Stimulated activated CD4-positive, alpha-beta T cell treated with anti-CD3 and anti-CD28 coated beads, Interleukin-4, amount 100 ng/mL, for 24 hours (primary cell): ENCODE results near the gene XDH.

Experiments
- DNase-seq: peaks from one replicate; pipeline ENCODE4 v3.0.0-alpha.2; 2020

XDH gene

GRCh38 chr2:31363956-31364750, 50.4 kb downstream of the XDH start:
- no peak for DNase-seq

DNA sequence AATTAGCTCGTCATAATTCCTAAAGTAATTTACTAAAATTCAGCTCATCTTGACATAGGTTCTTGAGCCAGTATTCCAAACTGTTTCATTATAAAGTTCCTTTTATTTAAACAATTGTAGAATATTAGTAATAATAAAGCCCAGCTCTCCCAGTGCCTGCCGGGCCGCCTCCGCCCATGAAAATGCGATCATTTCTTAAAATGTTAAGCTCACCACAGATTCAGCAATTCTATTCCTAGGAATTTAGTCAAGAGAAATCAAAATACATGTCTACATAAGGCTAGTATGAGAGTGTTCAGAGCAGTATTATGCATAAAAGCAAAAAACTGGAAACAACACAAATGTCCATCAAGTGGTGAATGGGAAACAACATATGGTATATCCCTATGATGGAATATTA, 52.0 kb downstream of the XDH start:
- no peak for DNase-seq

- no peak for DNase-seq
Measured at GRCh38 chr2:31359229-31359628, 55.3 kb downstream of the XDH start.

DNA sequence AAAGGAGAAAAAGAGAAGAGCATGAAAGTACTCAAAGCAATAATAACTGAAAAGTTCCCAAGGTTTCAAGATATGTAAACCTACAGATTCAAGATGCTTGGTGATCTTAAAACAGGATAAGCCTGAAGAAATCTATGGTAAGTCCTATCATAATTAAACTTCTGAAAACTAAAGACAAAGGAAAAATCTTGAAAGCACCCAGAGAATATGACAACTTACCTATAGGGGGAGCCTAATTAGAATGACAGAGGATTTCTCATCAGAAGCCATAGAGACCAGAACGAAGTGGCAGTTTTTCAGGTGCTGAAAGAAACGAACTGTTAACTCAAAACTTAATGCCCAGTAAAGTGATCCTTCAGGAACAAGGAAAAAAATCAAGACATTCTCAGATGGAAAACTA, 59.7 kb downstream of the XDH start:
- no peak for DNase-seq

GRCh38 chr2:31353179-31353578, 61.4 kb downstream of the XDH start:
- no peak for DNase-seq

DNA sequence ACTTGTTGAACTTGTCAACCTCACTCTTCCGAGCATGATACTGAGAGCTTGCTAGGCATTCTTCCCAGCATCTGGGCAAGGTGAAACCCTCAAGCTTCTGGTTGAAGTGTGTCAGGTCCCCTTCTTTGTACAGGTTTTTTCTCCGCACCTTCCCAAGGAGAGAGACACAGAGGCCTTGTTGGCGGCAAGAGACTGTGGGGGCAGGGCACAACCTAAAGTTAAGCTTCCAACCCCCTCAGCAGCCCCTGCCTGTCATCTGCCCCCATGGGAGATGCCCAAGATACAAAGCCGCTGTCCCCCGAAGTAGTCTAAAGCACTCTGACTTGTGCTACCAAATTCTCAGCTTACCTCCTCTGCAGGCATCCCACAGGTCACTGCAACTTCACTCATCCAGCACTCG, 64.9 kb downstream of the XDH start:
- DNase-seq = no peak

DNA sequence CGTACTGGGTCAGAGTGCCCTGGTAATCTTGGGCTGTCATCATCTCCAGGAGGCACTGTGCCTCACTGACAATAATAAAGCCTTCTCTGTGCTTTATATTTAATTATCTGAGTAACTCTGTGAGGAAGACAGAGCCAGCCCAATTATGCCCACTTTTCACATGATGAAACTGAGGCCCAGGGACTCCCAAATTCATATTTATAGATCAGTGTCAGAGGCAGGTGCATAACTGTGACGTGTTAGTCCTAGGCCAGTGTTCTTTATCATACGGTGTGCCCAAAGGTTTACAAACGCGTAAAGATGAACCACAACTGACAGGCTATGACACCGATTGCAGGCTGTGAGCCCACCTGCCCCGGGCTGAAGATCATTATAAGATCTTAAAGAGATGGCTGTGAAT, 65.4 kb downstream of the XDH start:
- no peak for DNase-seq

GRCh38 chr2:31348618-31349017, 65.9 kb downstream of the XDH start:
- DNase-seq = no peak

- DNase-seq = no peak
Measured at GRCh38 chr2:31347750-31348149, 66.8 kb downstream of the XDH start.

GRCh38 chr2:31347319-31347718, 67.2 kb downstream of the XDH start:
- DNase-seq = no peak

DNA sequence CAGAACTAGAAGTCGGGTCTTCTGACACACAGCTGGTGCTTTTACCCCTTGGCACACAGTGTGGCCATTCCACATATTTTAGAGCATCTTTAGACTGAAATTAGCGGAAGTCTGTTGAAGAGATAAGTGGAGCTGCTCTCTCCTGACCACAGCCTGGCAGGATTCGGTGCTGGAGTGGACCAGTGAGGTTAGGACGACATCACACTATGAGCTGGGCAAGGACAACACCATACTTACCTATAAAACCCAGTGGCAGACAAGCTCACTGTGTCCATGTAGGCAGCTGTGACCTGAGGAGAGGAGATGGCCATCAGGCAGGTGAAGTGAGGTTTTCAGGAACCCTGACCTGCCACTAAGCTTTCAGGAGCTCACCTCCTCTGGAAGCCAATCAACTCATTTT, 70.1 kb downstream of the XDH start:
- DNase-seq = no peak

DNA sequence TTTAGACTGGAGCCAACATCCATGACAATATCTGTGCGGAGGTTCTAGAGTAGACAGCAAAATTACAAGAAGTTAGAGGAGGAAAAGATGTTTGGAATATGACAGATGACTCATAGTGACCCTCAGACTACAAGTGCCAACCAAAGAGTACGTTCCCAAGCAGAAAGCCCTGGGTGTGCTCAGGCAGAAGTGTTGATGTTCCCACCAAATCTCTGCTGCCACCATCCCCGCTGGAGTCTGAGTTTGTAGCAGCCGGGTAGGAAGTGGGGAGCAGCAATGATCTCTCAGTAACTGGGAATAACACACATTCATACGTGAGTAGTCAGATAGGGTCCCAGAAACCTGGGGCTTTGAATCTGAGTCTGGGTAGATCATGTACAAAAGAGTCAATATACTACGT, 73.2 kb downstream of the XDH start:
- no peak for DNase-seq

GRCh38 chr2:31339696-31340095, 74.8 kb downstream of the XDH start:
- DNase-seq = no peak

- DNase-seq = no peak
Measured at GRCh38 chr2:31337860-31338259, 76.7 kb downstream of the XDH start.

DNA sequence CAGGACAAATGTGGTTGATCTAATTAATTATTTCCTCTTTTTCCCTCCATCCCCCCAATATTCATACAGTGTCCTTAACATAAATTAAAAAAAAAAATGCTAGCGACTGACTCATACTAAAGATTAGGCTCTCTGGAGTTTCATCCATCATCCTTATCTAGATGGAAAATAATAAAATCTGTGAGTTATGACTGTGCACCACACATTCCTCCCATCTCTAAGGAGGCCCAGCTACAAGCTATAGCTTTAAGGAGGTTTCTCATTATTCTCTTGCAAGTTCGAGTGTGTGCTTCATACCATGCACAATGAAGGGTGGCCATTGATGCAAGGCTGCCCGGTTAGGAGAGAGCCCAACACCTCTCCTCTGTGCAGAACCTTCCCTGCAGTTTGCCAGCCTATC, 77.3 kb downstream of the XDH start:
- DNase-seq = no peak

GRCh38 chr2:31335921-31336585, 78.5 kb downstream of the XDH start:
- no peak for DNase-seq

GRCh38 chr2:31334311-31335026, 80.1 kb downstream of the XDH start:
- DNase-seq = no peak

DNA sequence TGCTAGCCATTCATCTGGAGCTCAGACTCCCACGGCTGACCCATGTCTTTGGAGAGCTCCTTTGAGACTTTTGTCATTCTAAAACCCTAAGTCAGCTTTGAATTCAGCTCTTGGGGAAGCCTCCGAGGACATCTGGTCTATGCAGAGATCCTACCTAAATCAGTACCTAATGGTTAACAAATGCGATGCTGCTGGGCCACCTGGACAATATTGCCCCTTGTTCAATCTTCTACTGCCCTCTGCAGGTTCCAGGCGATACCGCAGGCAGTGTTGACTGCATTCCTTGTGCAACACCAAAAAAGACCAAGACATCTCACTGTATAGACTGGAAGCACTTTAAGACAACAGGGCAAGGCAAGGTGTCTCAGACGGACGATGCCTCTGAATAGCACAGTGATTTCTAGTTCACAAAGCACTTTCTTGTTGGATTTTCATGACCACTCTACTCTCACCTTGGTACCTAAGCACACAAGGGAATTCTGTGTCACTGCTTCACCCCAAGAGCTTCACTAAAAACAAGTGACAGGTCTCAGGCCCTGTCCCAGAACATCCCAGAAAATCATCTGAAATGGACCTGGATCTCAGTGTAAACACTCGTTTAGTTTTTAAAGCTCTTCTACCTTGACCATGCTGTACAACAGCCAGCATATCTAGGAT, 80.9 kb downstream of the XDH start:
- DNase-seq = peak; percentile 77

DNA sequence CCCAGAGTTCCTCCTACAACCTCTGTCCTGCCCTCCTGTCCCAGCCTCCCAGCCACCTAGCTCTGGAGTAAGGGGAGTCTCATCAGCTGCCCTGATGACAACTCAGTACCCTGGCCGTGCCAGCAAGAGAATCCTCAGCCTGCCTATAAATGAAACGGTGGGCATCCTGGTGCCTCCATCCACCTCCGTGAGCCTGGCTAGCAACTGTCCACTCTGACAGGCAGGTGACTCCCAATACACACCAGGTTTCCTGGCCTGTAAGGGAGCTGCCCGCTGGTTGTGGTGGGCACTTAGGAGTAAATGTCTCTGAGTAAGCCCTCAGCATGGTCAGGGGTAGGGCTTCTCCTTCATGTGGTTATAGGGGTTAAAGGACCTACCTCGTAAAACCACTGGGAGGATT, 81.5 kb downstream of the XDH start:
- DNase-seq = no peak

- DNase-seq = no peak
Measured at GRCh38 chr2:31332521-31332920, 82.0 kb downstream of the XDH start.

- no peak for DNase-seq
Measured at GRCh38 chr2:31331156-31331555, 83.4 kb downstream of the XDH start.

- DNase-seq = no peak
Measured at GRCh38 chr2:31329081-31329625, 85.4 kb downstream of the XDH start.

- DNase-seq = no peak
Measured at GRCh38 chr2:31328026-31328425, 86.5 kb downstream of the XDH start.
